NCI-H2227 (cell line): ENCODE measurements around the gene RAVER2.

Experiments used
- DNase-seq: peaks from one replicate; lab custom pipeline; 2025; ENCODE audit not compliant: unreplicated experiment; lab: John Stamatoyannopoulos, UW

RAVER2 gene

GRCh38 chr1:64873576-64873975 is 128.7 kb downstream of the RAVER2 start:
- no peak for DNase-seq

GRCh38 chr1:64874666-64875065 is 129.8 kb downstream of the RAVER2 start:
- no peak for DNase-seq

- DNase-seq, result no peak
Measured at GRCh38 chr1:64875101-64875500, 130.2 kb downstream of the RAVER2 start.

- no peak for DNase-seq
Measured at GRCh38 chr1:64875606-64876005, 130.7 kb downstream of the RAVER2 start.

GRCh38 chr1:64877151-64877550 is 132.3 kb downstream of the RAVER2 start:
- no peak for DNase-seq

DNA sequence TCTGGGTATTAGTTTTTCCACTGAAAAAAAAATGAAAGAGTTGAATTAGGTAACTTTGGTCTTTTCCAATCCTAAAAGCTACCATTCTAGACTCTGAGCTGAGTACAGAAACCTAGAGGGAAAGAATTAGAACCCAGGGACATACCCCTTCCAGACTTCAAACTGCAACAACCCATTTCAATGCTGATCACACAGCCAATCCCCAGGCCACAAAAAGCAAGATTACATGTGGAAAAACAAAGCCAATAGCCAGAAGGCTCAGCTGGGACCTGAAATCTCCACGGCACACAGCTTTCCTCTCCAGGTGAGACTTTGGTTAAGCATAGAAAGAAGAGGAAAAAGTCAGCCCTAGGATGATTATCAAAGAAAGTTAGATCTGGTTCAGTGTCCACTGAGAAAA is 132.7 kb downstream of the RAVER2 start:
- no peak for DNase-seq

- DNase-seq, result no peak
Measured at GRCh38 chr1:64878090-64878489, 133.2 kb downstream of the RAVER2 start.

DNA sequence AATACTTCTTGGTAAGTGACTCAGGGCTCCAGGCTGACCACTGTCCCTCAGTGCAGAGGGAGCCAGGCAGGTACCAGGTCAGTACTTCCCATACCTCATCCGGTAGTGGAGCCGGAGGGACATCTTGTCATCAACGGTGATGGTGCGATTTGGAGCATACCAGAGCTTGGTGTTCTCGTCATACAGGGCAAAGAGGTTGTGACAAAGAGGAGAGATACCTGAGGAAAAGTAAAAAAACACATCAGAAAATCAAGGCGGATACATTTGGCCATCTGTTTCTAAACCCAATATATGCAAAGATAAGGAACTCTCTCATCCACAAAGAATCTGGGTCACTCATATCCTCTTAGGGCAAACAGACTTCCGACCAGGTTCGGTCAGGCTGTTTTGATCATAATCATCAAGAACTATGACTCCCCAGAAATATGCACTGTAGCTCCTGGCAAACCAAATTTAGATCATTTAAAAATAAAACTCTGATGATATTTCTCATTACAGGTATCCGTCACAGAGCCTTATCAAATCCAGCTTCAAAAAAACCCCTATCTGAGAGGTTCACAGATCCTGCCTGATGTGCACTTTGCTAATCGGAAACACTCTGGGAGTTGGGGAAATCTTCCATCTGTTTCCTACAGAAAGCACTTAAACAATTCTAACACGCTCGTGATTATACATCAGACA is 134.2 kb downstream of the RAVER2 start:
- DNase-seq, result no peak

DNA sequence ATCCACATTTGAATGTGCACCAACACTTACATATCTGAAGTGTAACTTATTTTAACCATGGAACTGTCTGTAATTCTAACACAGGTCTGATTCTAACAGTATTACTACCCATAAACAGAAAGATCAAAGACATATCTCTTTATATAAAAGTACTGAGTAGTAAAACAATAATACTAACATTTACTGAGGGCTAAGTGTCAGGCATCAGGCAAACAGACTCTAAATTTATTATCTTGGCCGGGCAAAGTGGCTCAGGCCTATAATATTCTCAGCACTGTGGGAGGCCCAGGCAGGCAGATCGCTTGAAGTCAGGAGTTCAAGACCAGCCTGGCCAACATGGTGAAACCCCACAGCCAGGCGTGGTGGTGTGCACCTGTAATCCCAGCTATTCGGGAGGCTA is 135.6 kb downstream of the RAVER2 start:
- no peak for DNase-seq

DNA sequence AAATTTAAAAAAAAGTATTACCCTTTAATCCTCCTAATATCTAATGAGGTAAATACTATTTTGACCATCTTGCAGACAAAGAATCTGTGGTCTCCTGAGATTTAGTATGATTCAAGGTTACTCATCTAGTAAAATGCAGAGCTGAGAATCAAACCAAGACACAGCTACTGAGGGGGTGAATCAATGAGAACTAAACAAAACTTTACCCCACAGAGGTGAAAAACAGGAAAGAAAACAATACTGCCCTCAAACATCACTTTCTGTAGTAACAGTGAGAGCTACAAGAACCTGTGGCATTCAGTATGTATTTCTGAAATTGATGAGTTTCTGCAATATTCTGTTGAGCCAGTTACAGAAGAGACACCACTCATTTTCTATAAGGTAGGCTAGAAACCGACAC is 136.4 kb downstream of the RAVER2 start:
- DNase-seq, result no peak
